Activated T-helper 2 cell treated with anti-CD3 and anti-CD28 coated beads, Interferon-gamma antibody, Interleukin-2, Interleukin-4, amounts not matched to agents 10 μg/mL and 5 μg/mL and 100 μg/mL, durations not matched to agents 14 hours and 24 hours and 36 hours (primary cell): ENCODE data around the gene CABP2. TPM values are rescaled to one million over a fixed set of nuclear protein-coding genes. Genes with fewer than 3 reads are reported as not detected.

ENCODE experiments used
- DNase-seq: peaks from one replicate; pipeline ENCODE4 v3.0.0; 2021; ENCODE audit warnings: low spot score
- H3K27ac Mint-ChIP-seq: one replicate; pipeline ENCODE4 v1.8.0; 2021; ENCODE audit warnings: mixed read lengths
- H3K27me3 Mint-ChIP-seq: one replicate; pipeline ENCODE4 v1.8.0; 2021; ENCODE audit warnings: low read depth, mixed read lengths
- H3K36me3 Mint-ChIP-seq: one replicate; pipeline ENCODE4 v1.8.0; 2021; ENCODE audit warnings: low read depth, mixed read lengths
- H3K4me1 Mint-ChIP-seq: one replicate; pipeline ENCODE4 v1.8.0; 2021; ENCODE audit warnings: low read depth, mixed read lengths
- H3K4me3 Mint-ChIP-seq: one replicate; pipeline ENCODE4 v1.8.0; 2021; ENCODE audit warnings: low read depth, mild to moderate bottlenecking, moderate library complexity, mixed read lengths
- H3K9me3 Mint-ChIP-seq: one replicate; pipeline ENCODE4 v1.8.0; 2021; ENCODE audit warnings: mixed read lengths
- intact Hi-C: fragments of 100-400 bp; cut with micrococcal nuclease; formaldehyde crosslinking; loops from one replicate; pipeline ENCODE4 v1.15.1; 2023
- total RNA-seq: library from RNA; stranded (reverse); gene quantifications from 2 replicates; pipeline ENCODE4 v1.2.3, GENCODE V29; 2022

The CABP2 gene
- total RNA-seq, 1 donor from 2014 or later = not detected

DNA sequence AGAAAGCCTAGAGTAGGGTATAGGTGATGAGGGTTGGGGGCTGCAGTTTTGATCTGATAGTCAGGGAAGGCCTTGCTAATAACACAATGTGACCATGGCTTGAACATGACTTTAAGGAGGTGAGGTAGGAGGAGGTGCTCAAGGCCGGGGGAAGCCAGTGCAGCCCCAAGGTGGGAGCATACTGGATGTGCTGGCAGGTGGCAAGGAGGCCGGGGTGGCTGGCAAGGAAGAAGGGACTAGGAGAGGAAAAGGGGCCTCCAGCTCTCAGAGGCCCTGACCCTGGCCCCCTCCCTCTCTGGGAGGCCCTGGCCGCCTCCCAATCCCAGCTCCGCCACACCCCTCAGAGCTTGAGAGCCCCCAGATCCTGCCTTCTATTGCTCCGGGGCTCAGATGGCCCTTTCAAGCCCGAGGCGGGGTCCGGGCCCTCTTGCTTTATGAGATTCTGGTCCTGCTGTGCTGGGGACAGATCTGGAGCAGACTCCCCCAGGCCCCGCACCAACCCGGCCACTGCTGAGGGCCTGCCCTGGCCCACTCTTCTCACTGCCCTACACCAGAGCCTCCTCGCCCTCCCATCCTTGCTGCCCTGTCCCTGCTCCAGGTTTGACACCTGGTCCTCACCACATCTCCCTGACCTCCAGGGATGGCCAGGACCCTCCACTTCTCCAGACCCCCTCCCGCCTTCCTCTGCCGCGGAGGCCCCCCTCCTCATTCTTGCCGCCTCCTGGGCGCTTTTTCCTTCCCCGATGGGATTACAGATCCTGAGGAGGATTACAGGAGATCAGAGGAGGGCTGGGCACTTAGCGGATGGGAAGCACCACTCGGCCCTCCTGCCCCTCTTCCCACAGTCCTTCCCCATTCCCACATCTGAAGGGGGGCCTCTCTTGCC, 19.9 kb downstream of the CABP2 start:
- Mint-ChIP-seq H3K27me3 (no peaks in the 10 kb centered on the region), H3K9me3 (no peaks in the 10 kb centered on the region), H3K4me3 (peak overlapping the region; percentile 71), H3K36me3 (peaks cover 64% of the 10 kb centered on the region), H3K27ac (no peak overlapping the region), H3K4me1 (peaks cover 28% of the 10 kb centered on the region)
- DNase-seq = no peak
- intact Hi-C loops = no loop called here

DNA sequence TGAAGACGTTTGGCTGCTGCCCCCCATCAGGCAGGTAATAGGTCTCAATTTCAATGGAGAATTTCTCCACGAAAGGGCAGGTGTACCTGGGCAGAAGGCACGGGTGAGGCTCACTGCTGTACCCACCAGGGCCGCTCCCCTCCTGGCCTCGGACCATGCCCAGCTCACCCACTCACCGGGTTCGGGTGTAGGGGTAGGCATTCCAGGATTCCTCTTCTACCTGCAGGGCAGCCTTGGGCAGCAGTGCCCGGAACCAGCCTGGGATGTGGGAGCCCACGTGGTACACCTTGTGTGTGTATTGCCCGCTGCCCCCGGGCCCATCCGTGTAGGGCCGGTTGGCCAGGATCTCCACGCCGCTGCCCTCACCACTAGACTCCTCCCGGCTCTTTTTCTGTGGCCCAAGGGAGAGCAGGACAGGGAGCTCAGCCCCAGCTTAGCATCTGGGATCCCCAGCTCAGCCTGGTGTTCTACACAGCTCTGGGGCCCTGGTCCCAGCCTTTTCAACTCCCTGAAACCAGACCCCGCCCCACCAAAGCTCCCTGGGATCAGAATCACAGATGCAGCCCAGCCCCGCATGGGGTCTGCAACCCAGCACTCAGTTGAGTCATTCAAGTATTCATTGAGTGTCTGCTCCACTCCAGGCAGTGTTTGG, 20.8 kb downstream of the CABP2 start:
- no peaks in the 10 kb centered on the region for H3K9me3 Mint-ChIP-seq
- no peak for DNase-seq
- intact Hi-C loops = no loop called here
- H3K27me3 Mint-ChIP-seq = no peaks in the 10 kb centered on the region
- peak overlapping the region; percentile 71 for H3K4me3 Mint-ChIP-seq
- peaks cover 66% of the 10 kb centered on the region for H3K36me3 Mint-ChIP-seq
- peaks cover 28% of the 10 kb centered on the region for H3K4me1 Mint-ChIP-seq
- H3K27ac Mint-ChIP-seq = no peak overlapping the region

DNA sequence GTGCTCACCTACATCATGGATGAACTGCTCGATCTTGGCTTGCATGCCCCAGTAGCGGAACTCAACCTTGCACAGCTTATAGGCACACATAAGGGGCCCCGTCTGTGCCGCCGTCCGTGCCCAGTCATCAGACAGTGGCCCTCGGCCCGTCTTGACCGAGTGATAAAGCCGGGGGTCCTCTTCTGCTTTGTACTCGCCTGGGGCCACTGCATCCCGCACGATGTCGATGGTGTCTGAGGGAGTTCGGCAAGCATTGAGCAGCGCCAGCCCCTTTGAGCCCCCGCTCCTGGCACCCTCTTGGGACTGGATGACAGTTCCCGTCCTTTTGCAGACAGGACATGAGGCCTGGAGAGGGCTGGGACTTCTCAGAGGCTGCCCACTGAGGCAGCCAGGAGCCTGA, 21.4 kb downstream of the CABP2 start:
- Mint-ChIP-seq H3K27me3 (no peaks in the 10 kb centered on the region), H3K36me3 (peaks cover 62% of the 10 kb centered on the region), H3K27ac (no peak overlapping the region), H3K9me3 (no peaks in the 10 kb centered on the region), H3K4me1 (peaks cover 24% of the 10 kb centered on the region), H3K4me3 (no peak overlapping the region)
- no peak for DNase-seq
- intact Hi-C loops = no loop called here

DNA sequence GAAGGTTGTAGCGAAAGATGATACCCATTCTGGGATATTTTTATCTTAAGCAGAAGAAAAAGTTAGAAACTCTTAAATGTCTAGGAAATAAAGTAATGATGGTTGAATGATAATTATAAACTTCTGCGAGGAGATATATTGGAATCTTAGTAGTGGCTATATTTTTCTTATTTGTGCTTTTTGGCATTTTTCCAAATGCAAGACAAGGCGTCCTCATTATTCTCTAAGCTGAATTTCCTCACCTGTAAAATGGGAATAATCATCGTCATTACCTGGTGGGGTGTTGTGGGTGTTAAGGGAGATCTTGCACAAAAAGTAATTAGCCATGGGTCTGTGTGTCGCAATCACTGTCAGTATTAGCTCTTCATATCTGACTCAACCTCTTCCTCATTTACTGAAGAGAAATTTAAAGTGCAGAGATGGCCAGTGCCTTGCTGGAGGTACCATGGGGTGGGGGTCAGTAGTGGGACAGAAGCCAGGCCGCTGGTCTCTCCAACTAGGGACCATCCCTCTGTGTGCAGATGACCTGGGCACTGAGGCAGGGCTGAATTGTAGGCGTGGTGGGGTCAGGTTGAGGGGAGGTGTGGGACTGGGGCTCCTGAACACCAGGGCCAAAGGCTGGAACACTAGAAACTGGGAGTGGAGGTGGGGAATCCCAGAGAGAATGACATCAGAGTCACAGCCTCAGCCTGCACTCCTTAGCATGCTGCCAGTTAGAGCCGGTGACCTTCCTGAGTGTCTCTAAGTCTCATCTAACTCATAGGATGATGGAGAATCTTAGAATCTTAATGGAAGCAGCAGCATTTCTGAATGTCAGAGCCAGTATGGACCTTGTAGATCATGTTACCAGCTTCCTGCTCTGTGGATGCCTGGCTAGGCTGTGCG, 22.2 kb downstream of the CABP2 start:
- H3K4me1 Mint-ChIP-seq = peaks cover 20% of the 10 kb centered on the region
- intact Hi-C loops = no loop called here
- H3K9me3 Mint-ChIP-seq = no peaks in the 10 kb centered on the region
- H3K27me3 Mint-ChIP-seq = no peaks in the 10 kb centered on the region
- H3K36me3 Mint-ChIP-seq = peaks cover 57% of the 10 kb centered on the region
- peak overlapping the region; percentile 21 for H3K27ac Mint-ChIP-seq
- H3K4me3 Mint-ChIP-seq = no peak overlapping the region
- DNase-seq = no peak

DNA sequence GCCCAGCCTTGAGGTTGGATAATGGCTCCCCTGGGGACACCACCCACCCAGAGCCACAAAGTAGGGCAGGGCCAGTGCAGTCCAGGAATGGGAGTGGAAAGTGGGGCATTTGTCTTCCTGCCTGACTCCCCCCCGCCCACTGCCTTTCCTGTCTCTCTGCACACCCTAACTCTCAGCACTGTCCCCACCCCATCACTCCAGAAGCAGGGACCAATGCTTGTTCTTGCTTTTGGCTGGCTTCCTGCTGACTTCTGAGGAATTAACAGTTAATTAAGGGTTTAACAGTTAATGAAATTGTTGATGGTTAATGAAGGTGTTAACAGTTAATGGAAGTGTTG, 22.8 kb downstream of the CABP2 start:
- Mint-ChIP-seq H3K27me3 (no peaks in the 10 kb centered on the region), H3K27ac (peak overlapping the region; percentile 21), H3K9me3 (no peaks in the 10 kb centered on the region), H3K4me3 (no peak overlapping the region), H3K36me3 (peaks cover 62% of the 10 kb centered on the region), H3K4me1 (peaks cover 15% of the 10 kb centered on the region)
- intact Hi-C loops = no loop called here
- no peak for DNase-seq

DNA sequence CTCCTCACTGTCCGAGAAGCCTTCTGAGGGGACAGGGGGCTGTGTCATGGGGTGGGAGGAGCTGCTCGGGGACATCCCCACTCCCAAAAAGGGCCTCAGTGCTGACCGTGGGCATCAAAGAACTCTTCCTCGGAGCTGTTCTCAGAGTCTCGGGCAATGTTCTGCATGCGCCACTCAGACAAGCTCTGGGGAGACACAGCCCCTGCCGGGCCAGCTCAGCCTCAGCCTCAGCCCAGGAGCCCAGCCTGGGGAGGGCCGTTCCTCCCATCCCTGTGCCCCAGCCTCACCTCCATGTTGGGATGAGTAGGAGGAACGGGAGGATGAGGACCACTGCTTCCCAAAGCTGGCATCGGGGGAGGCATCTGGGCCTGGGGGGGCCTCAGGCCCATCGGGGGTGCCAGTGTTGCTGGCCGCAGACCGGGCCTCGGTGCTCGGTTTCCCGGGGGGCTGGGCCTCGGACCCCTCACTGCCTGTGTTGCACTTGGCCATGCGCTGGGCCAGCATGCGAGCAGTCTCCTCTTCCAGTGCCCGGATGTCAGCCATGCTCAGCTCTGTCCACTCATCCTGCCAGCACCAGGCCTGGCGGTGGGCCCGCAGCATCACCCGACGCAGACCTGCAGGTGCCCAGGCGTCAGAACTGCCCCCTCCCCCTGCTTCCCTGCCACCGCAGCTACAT, 23.3 kb downstream of the CABP2 start:
- peaks cover 14% of the 10 kb centered on the region for H3K4me1 Mint-ChIP-seq
- H3K36me3 Mint-ChIP-seq = peaks cover 64% of the 10 kb centered on the region
- no peaks in the 10 kb centered on the region for H3K27me3 Mint-ChIP-seq
- no peak for DNase-seq
- H3K27ac Mint-ChIP-seq = no peak overlapping the region
- intact Hi-C loops = no loop called here
- no peak overlapping the region for H3K4me3 Mint-ChIP-seq
- H3K9me3 Mint-ChIP-seq = no peaks in the 10 kb centered on the region

DNA sequence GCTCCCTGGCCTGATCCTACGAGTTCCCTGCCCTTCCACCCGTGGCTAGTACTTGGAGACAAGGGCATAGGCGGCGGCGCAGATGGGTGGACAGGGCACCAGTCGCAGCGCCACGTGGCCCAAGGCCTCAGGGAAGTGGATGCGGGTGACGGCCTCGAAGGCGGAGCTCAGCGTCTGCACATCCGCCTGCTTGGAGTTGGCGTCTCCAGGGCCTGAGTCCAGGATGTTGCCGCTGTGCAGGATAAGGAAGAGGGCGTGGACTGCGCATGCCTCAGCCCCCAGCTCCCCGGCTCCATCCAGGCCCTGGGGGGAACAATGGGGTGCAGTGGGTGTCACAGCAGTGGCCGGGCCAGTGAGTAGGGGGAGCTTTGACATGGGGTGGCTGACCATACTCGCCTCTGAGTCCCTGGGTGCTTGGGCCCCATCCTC, 24.7 kb downstream of the CABP2 start:
- H3K4me1 Mint-ChIP-seq = peaks cover 14% of the 10 kb centered on the region

DNA sequence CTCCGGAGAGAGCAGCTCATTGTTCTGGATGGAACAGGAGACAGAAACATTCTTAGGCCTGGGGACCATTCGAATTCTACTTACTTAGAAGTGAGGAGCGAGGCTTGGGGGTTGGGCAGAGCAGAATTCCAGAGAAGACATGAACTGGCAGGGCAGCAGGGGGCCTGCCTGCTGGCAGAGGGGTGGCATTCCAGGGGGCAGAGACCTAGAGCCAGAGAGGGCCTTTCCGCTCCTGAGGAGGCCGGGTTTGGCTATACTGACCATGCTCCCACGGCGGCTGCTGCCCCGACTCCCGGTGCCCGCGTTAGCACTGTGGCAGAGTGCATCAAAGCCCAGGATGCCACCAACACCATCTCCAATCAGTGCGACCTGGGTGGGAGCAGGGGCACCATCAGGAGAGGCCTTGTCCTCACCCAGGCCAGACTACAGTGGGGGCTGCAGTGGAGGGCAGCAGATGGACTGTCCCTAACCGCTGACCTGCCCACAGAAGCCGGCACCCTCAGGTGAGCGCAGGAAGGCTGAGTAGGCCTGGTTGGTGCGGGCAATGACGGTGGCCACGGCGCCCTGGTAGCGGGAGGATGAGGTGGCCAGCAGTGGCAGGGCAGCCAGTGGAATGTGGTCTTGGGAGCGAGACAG, 25.5 kb downstream of the CABP2 start:
- Mint-ChIP-seq H3K4me1 (peaks cover 10% of the 10 kb centered on the region), H3K36me3 (peaks cover 62% of the 10 kb centered on the region), H3K27ac (no peak overlapping the region)

More for the DNA sequence above, 24.7 kb downstream of the CABP2 start:
- no peak for DNase-seq
- Mint-ChIP-seq H3K27me3 (no peaks in the 10 kb centered on the region), H3K27ac (no peak overlapping the region), H3K9me3 (no peaks in the 10 kb centered on the region), H3K4me3 (no peak overlapping the region), H3K36me3 (peaks cover 70% of the 10 kb centered on the region)
- intact Hi-C loops = no loop called here

DNA sequence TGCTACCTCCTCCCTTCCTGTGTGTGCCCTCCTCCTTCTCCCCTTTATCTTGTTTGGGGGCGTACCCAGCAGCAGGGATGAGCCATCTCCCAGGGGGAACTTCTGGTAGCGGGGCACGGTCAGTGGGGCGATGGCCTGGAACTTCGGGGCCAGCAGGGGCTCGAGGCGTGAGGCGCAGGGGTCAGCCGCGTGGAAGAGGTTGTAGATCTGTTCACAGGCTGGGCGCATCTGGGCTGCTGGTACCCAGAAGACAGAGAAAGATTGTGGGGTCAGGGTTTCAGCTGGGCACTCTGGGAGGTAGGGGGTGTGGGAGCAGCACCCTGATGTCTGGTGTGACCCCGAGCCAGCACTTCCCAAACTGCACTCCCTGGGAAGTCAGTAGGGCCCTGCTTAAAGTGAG, 27.1 kb downstream of the CABP2 start:
- H3K27ac Mint-ChIP-seq = no peak overlapping the region
- H3K36me3 Mint-ChIP-seq = peaks cover 54% of the 10 kb centered on the region

More for the DNA sequence above, 25.5 kb downstream of the CABP2 start:
- Mint-ChIP-seq H3K27me3 (no peaks in the 10 kb centered on the region), H3K9me3 (no peaks in the 10 kb centered on the region), H3K4me3 (no peak overlapping the region)
- no peak for DNase-seq
- intact Hi-C loops = no loop called here

DNA sequence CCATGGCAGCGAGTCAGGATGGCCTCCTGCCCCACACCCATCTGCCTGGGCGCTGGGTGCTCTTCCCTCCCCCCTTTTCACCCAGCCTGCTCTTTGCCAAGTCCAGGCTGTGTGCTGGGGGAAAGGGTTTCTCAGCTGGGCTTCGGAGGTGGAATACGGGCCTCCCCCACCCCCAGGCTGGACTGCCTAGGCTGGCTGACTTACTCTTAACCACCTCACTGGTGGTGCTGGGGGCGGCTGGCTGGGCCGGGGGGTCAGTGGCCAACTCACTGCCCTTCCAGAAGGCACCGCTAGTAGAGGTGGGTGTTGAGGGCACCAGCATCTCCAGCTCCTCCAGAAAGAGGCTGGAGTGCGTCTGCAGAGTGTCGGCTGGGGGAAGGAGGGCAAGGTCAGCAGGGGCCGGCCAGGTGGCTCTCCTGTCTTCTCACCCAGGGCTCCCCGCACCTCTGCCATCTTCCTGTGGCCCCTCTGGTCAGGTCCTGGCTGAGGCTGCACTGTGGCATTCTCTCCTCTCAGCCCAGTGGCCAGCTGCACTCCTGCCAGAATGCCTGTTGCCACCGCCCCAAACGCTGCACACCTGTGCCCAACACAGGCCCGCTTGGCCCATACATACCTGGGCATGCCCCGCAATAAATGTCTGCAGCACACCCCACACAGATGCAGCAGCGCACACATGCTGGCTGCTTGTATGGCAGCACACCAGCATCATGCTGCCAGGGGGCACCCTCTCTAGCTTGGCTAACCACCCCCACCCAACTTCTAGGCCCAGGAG, 27.8 kb downstream of the CABP2 start:
- Mint-ChIP-seq H3K4me1 (no peaks in the 10 kb centered on the region), H3K36me3 (peaks cover 51% of the 10 kb centered on the region), H3K9me3 (no peaks in the 10 kb centered on the region), H3K27ac (no peak overlapping the region), H3K27me3 (no peaks in the 10 kb centered on the region), H3K4me3 (no peak overlapping the region)
- intact Hi-C loops = no loop called here
- DNase-seq = no peak

More for the DNA sequence above, 27.1 kb downstream of the CABP2 start:
- Mint-ChIP-seq H3K27me3 (no peaks in the 10 kb centered on the region), H3K4me1 (peaks cover 7% of the 10 kb centered on the region), H3K4me3 (no peak overlapping the region), H3K9me3 (no peaks in the 10 kb centered on the region)
- intact Hi-C loops = no loop called here
- no peak for DNase-seq

DNA sequence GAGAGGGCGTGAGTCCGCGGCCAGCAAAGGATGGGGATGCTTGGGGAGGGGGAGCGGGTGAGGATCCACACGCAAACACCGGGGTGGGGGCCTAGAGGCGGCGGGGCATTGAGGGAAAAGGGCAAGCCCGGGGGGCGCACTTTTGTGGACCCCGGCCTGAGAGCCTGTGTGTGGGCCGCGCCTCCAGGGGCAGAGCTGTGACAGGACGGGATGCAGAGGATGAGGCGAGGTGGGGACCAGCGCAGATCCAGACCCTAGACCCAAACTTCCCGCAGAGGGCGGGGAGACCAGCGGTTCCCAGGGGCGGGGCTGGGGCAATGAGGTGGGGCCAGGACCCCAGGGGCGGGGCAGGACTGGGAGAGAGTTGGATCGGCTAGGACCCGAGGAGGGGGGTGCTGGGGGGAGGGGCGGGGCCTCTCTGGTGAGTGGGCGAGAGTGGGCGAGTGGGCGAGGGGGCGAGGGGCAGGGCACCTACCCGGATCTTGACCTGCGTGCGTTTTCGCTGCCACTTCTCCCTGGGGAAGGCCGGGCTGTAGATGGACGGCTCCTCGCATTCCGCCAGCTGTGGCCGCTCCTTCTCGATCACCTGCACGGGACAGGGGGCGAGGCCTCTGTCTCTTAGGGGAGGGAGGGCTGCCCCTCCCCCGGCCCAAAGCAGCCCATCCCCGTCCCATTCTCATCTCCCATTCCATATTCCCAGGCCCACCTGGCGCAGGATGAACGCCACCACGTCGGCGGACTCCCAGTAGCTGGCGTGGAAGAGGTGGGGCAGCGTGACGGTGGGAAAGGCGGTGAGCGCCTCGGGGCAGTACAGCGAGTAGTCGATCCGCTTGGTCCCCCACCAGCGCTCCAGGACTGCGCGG, 28.6 kb downstream of the CABP2 start:
- intact Hi-C loops = no loop called here
- H3K4me1 Mint-ChIP-seq = peaks cover 3% of the 10 kb centered on the region
- no peak overlapping the region for H3K4me3 Mint-ChIP-seq
- peaks cover 53% of the 10 kb centered on the region for H3K36me3 Mint-ChIP-seq
- no peak overlapping the region for H3K27ac Mint-ChIP-seq
- DNase-seq = no peak
- H3K9me3 Mint-ChIP-seq = no peaks in the 10 kb centered on the region
- no peaks in the 10 kb centered on the region for H3K27me3 Mint-ChIP-seq
